HG03196 (cell line): ENCODE data around the gene EEPD1.
"Not testable (repeated sequence)": the region's sequence is repeated elsewhere in the genome, so short reads cannot be mapped to it uniquely, and the experiment has no call there.

Source experiments
- ATAC-seq: cut with Tn5 transposase; IDR thresholded peaks from one replicate; pipeline ENCODE4 v1.9.1; 2021; ENCODE audit not compliant: unreplicated experiment

Gene EEPD1

GRCh38 chr7:36315309-36315944, 162.4 kb downstream of the EEPD1 start:
- ATAC-seq = no peak

GRCh38 chr7:36316319-36316718, 163.3 kb downstream of the EEPD1 start:
- no peak for ATAC-seq

GRCh38 chr7:36317276-36317675, 164.2 kb downstream of the EEPD1 start:
- no peak for ATAC-seq

GRCh38 chr7:36318116-36318515, 165.1 kb downstream of the EEPD1 start:
- ATAC-seq = no peak

- not testable (repeated sequence) for ATAC-seq
These were observed 168.2 kb downstream of the EEPD1 start for GRCh38 chr7:36321284-36321683.

GRCh38 chr7:36336390-36336789, 183.3 kb downstream of the EEPD1 start:
- ATAC-seq = no peak

- ATAC-seq = no peak
These were observed 185.2 kb downstream of the EEPD1 start for GRCh38 chr7:36338256-36338655.

- no peak for ATAC-seq
These were observed 190.5 kb downstream of the EEPD1 start for GRCh38 chr7:36343548-36343947.

GRCh38 chr7:36344622-36345021, 191.6 kb downstream of the EEPD1 start:
- ATAC-seq = no peak

- ATAC-seq = no peak
These were observed 193.3 kb downstream of the EEPD1 start for GRCh38 chr7:36346260-36346831.

- no peak for ATAC-seq
These were observed 195.2 kb downstream of the EEPD1 start for GRCh38 chr7:36348256-36348655.

- ATAC-seq = no peak
These were observed 195.7 kb downstream of the EEPD1 start for GRCh38 chr7:36348771-36349170.

- no peak for ATAC-seq
These were observed 196.6 kb downstream of the EEPD1 start for GRCh38 chr7:36349626-36350025.
